NOMO-1 treated with DMSO at 0.1 percent for 48 hours (cell line): ENCODE data around the gene MIR17HG.

Experiments used
- DNase-seq: peaks from one replicate; lab custom pipeline; 2025; ENCODE audit not compliant: unreplicated experiment; lab: John Stamatoyannopoulos, UW

The MIR17HG gene

DNA sequence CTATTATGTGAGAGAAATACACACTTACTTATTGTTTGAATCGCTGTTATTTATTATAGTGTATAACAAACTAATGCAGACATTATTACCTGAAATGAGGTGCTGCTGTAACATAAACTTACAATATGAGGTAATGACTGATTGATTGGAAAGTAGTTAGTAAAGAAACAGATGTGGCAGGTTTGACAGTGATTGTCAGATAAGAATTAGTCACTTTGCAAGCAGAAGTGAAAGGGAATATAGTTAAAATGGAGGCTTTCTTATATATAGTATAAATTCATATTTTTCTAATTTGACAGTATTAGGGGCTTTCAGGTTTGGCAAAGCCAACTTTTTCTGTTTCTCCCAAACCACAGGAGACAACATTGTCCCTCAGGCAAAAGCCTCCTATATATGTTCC, 20.6 kb downstream of the MIR17HG start:
- no peak for DNase-seq

DNA sequence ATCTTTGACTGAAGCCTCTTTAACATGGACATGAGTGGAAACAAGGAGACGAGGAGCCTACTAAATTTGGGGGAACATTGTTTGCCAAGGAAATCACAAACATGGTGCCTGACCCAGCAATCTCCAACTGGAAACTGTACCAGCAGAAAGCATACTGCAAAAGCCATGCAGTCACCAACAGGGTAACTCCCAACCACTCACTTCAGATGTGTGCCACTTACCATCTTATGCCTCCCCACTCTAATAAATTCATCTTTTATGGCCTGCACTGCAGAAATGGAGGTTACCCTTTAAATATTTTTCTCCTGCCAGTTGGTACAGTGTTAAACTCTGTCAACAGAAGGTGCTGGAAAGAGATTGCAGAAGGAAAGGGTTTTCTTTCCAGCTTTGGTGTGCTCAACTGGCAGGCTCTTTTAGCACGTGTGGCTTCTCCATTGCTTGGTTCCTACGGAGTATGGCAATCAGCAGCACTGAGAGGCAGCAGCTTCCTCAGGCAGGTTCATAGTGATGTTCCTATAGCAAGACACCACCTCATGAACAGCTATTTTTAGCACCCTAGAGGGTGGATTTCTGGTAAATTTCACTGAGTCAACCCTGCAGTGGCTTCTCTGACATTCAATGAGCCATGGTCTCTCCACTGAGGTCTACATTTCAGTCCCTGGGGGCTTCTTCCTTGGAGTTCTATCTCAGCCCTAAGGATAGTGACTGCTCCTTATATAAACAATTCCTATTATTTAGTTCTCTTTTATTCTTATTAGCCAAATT, 21.4 kb downstream of the MIR17HG start:
- DNase-seq = no peak

DNA sequence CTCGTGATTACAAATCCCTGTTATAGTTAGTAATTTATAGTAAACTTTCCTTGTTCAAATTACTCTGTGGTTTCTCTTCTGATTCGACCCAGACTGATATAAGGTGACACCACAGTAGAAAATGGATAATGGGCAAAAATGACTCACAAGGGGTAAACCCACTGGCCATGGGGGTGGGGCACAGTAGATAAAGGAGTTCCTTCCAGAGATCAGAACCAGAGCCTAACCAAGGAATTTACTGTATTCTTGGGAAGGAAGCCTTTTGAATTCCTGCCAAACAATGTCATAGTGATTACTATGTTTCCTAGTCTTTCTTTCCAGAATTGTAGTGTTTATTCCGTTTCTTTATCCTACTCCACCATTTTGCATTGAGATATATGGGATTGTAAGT, 21.9 kb downstream of the MIR17HG start:
- DNase-seq = no peak

DNA sequence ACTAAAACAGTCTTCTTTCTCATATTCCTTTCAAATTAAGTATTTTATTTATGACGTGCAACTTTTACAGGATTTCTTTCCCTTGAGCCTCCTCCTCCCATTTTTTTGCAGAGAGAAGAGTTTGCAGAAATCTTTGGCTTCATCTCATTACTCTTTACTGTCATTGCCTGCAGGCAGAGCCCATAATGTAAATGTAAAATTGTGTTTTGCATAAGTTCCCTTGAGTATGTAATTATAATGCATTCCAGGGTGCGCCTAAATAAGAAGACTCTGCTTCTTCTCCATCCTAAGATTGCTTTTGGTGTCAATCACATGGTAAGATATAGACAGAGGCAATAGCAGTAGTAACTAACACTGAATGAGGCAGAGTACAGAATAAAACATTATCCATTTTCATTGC, 23.0 kb downstream of the MIR17HG start:
- DNase-seq = no peak

DNA sequence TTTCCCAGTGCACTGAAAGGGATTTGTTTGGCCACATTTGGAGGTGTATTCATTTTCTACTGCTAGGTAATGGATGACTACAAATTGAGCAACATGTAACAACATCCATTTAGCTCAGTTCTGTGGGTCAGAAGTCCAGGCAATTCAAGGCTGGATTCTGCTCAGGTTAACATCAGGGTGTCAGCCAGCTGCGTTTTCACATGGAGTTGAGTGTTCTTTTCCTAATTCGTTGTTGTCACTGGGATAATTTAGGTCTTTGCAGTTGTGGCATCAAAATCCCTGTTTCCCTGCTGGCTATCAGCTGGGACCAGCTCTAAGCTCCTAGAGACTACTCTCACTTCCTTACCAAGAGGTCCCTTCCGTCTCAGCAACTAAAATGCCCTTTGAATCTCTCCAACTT, 25.4 kb downstream of the MIR17HG start:
- DNase-seq = no peak

DNA sequence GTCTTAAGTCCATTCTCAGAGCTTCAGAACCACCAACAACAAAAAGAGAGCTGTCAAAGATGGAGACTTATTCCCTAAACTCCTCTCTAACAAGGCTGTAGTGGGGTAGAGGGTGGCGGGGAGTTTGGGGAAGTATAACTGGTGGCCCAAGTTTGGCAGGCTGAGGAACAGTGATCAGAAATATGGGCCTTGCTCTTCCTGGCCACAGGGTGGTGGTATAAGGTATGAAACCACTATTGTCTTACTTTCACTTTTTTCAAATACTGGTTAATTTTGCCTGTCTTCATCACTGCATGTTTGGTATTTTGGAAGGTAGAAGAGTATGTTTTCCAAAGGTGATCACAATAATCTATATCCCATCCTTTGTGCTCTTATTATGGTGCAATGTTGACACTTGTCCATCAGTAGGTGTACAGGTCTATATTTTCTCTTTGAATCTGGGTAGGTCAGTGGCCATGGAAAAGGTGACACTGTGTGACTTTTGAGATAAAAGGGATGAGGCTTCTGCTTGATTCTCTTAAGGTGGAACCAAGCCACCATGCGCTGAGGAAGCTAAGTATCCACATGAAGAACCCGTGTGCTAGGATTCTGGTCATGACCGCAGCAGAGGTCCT, 27.7 kb downstream of the MIR17HG start:
- DNase-seq = peak; percentile 88

DNA sequence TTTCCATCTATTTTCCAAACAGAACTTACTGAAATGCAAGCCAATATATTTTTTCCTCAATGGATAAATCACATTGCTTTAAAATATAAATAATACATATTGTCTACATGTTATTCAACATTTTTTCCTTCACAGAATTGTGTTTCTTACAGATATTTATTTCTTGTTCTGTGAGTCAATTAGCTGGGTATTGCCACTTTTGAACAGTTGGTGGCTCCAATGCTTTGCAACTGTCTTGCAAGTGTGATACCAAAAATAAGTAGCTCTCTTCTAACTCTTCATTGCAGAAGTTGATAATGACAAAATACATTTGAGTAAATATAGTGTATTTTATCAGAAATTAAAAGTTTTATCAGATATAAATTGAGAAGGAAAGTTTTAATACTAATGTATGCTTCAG, 33.9 kb downstream of the MIR17HG start:
- DNase-seq = peak; percentile 24

DNA sequence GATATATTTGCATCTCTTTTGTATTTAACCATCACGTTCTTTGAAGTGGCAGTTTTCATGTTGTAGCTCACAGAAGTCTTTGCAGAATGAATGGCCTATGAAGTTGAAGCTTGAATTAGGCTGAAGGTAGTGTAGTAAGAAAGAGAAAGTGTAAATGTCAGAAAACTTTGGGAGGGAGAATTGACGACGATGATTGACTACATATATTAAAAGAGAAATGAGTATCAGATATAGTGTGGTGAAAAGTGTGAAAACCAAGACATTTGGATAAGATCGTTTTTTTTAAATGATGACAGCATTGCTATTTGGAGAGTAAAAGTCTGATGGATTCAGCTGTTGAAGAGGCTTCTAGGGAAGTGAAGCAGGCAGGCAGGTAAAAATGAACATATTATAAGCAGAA, 36.3 kb downstream of the MIR17HG start:
- no peak for DNase-seq

DNA sequence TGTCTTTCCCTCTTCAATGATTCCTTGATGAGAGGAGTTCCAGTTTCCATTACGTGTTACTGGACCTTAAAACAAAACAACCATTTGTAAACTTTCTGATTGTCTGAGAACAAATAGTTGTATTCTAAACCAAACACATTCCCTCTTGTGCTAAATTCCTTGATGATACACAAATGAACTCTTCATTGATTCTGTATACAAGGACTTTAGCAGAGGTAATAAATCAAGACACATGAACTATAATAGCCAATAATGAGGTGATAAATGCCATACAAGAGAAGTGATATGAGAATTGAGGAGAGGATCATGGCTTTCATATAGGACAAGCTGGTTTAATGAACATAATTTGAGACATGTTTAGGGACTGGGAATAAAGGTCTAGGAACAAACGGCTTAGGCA, 37.4 kb downstream of the MIR17HG start:
- no peak for DNase-seq

DNA sequence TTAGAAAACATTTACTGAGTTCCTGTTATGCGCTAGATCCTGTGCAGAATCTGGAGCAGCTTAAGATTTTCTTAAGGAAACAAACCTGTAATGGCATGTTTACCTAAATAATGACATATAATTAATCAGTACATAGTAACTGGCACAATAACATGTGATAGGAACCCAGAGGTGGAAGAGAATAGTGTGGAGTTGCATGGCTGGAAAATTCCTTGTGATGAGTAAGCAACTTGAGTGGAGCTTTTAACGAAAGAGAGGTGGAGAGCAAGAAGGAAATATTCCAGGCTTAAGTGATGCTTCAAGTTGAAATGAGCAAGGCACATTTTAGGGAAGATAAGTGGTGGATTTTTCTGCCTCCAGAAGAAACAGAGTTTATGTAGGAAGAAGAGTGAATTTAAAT, 41.7 kb downstream of the MIR17HG start:
- no peak for DNase-seq

DNA sequence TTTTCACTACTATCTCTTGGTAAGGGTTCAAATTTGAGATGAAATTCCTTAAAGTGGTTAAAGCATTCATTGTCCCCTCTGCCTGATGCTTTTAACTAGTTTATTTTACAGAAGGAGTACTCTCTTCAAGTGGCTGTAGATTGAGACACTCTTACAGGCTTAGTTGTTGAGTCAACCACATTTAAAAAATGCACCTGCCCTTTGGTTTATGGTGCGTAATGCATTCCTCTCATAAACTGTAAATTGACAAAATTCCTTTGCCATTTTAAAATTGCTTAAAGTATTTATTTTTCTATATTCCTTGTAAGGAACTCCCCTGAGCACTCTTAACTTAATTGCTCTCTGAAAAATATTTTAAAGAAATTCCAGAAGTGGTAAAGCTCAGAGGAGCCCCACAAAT, 50.1 kb downstream of the MIR17HG start:
- no peak for DNase-seq

DNA sequence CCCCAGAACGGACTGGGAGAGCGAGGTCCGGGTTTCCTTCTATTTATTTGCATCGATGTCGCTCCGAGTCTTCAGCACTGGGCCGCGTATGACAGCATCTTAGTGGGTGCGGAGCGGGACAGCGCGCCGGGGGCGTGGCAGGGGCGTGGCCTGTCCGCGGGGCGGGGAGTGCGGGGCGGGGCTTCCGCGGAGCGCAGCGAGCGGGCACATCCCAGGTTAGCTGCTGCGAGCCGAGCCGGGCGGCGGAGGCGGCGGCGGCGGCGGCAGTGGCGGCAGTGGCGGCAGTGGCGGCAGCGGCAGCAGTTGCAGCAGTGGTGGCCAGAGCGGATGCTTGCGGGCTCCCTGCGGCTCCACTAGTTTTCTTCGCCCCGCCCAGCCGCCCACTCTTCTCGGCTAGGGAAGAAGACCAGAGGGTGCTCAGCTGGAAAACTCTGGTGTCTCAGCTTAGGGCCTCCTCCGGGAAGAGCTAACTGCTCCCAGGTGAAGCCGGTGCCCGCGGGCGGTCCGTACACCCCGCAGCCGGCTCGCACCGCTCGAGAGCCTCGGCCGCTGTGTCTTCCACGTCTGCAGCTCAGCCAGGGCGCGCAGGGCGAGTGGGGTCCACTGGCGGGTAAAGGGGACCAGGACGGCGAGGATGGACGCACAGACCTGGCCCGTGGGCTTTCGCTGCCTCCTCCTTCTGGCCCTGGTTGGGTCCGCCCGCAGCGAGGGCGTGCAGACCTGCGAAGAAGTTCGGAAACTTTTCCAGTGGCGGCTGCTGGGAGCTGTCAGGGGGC, 51.1 kb downstream of the MIR17HG start, which contains the start of gene GPC5:
TSS of gene GPC5 (plus strand) at position 209 of the 776 bp plus-strand sequence.
- peak; percentile 83 for DNase-seq

DNA sequence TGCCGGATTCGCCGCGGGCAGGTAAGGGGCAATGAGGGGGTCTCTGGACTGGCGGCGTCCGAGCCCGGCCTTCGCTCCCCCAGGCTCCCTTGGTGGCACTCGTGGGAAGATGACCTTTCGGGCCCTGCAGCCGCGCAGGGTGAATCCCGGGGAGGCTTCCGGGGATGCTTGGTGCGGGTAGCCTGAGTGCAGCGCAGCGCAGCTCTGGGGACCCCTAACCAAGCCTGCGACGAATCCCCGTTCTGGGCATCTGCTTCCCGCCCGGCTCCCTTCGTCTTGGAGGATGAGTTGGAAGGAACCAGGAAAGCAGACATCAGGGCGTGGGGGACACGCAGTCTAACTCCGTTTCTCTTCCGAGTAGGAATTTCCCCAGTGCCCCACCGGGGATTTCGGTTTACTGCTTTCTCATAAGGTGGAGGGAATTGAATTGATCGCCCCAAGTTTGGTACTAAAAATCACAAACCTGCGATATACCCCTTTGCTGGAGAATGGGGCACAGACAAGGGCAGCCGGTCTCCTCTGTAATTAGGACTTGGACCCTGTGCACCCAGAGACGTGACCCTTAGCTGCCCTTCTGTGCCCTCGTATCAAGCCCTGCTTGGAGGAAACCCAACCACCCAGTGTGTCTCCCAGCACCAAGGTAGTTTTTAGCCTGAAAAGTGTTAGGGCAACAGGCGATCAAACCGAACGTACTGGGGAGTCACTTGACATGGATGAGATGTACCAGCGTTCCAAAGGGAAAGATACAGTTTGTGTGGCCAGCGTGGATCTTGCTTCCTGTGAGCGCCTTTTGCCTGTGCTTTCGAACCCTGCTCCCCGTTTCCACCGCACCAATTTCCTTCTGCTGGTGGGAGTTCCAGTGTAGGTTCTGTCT, 51.9 kb downstream of the MIR17HG start:
- DNase-seq = no peak

DNA sequence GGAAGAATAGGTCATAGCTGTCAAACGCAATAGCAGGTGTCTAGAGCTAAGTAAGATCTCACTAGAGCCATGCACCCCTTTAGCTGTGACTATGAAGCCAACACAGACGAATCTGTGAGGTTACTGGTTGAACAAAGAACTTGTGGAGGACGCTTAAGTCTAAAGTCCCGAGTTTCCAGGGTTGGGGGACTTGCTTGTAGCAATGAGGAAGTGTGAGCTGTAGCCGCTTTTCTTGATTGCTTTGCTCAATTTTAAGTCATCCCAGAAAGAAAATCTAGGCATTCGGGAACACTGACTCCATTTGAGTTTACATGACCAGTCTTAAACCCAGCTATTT, 52.5 kb downstream of the MIR17HG start:
- peak; percentile 21 for DNase-seq

DNA sequence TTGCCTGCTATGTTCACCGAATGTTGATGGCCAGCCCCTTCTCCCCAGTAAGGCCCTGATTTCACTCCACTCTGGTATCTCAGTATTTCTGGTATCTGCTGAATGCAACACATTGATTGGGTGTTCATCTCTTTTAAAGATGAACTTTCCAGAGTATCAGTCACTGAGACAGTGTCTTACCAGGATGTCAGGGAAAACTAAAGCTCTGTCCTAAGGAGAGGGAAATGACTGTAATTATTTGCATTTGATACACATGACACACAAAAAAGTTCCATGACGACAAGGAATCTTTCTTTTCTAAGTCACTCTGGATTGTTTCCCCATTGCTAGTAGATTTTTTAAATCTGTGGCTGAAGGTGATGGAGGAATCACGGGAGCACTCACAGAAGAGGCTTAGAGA, 53.2 kb downstream of the MIR17HG start:
- DNase-seq = no peak

DNA sequence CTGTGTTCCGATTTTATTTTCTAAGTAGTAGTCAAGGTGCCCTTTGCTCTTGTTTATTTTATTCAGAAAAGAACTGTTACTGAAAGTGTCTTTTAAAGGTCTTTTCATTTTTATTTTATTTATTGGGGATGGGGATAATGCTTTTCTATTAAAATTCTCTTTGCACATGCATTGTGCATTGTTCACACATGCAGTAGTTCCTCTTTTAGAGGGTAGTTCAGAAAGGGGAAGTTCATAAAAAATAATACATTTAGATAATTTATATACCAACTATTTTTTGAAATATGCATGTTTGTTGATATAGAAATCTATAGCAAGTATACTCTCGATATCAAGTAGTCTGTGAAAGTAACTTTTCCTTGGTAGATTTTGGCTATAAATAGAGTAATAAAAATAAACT, 54.4 kb downstream of the MIR17HG start:
- peak; percentile 86 for DNase-seq
